HL-60 (cell line): ENCODE results near the gene FCHSD2.

Source experiments
- DNase-seq, 2 experiments: peaks; one replicate each; pipeline ENCODE4 v3.0.0-alpha.2; 2010 to 2020; ENCODE audit warnings: low read depth in 1 of 2, low spot score in 1 of 2
- H3K27ac ChIP-seq: fragments of 250-450 bp; sonication (Bioruptor Pico); replicated peaks from 2 replicates; pipeline ENCODE4 v1.5.1; 2020; ENCODE audit warnings: mild to moderate bottlenecking, moderate library complexity
- H3K27me3 ChIP-seq: fragments of 250-450 bp; sonication (Bioruptor Pico); 2 replicates; pipeline ENCODE4 v1.5.1; 2021; ENCODE audit warnings: mild to moderate bottlenecking, moderate library complexity; ENCODE audit not compliant: insufficient read depth, poor library complexity, severe bottlenecking
- H3K4me3 ChIP-seq: replicated peaks from 2 replicates; pipeline ENCODE4 v1.5.1; 2011; ENCODE audit warnings: mild to moderate bottlenecking, control low read depth, low read length; ENCODE audit not compliant: insufficient read depth
- CTCF ChIP-seq: IDR thresholded peaks from one replicate; pipeline ENCODE4 v1.5.1; 2011; ENCODE audit warnings: low read length, control low read depth, inconsistent platforms; ENCODE audit not compliant: insufficient read depth
- GABPA ChIP-seq: IDR thresholded peaks from 2 replicates; pipeline ENCODE4 v1.6.1; 2012; ENCODE audit warnings: low read depth
- POLR2AphosphoS5 ChIP-seq: IDR thresholded peaks from 2 replicates; pipeline ENCODE4 v1.6.1; 2012; ENCODE audit warnings: low read depth
- REST ChIP-seq: IDR thresholded peaks from 2 replicates; pipeline ENCODE4 v1.6.1; 2012; ENCODE audit warnings: low read depth; ENCODE audit not compliant: insufficient replicate concordance
- SPI1 ChIP-seq: IDR thresholded peaks from 2 replicates; pipeline ENCODE4 v1.6.1; 2012; ENCODE audit warnings: low read depth, mild to moderate bottlenecking, borderline replicate concordance

FCHSD2 gene

GRCh38 chr11:72958791-72959190 lies 183.3 kb downstream of the FCHSD2 start:
- H3K27me3 ChIP-seq, result no peaks in the 10 kb centered on the region
- DNase-seq, result no peak
- TF ChIP-seq REST (no peak), SPI1 (no peak), GABPA (no peak), POLR2AphosphoS5 (no peak), CTCF (no peak)
- H3K4me3 ChIP-seq, result no peak overlapping the region
- H3K27ac ChIP-seq, result no peak overlapping the region

- no peak for DNase-seq
- TF ChIP-seq GABPA (no peak), CTCF (no peak), REST (no peak), SPI1 (no peak), POLR2AphosphoS5 (no peak)
- Histone ChIP-seq H3K4me3 (no peak overlapping the region), H3K27me3 (no peaks in the 10 kb centered on the region), H3K27ac (no peak overlapping the region)
These were observed 186.7 kb downstream of the FCHSD2 start for GRCh38 chr11:72955466-72955865.

GRCh38 chr11:72954860-72955259 lies 187.3 kb downstream of the FCHSD2 start:
- TF ChIP-seq REST (no peak), SPI1 (no peak), CTCF (no peak), POLR2AphosphoS5 (no peak), GABPA (no peak)
- H3K27me3 ChIP-seq, result no peaks in the 10 kb centered on the region
- H3K27ac ChIP-seq, result no peak overlapping the region
- H3K4me3 ChIP-seq, result no peak overlapping the region
- DNase-seq, result no peak
